Large intestine (tissue), 3 donors: ENCODE measurements around the gene CTSH. TPM values are rescaled to one million over a fixed set of nuclear protein-coding genes. Genes with fewer than 3 reads are reported as not detected.
A peak's percentile ranks its signal among the peaks of the same experiment; 100 is the strongest.

Source experiments
- DNase-seq, 2 donors: peaks; one replicate each; pipeline versions ENCODE4 v3.0.0 to v3.0.0-alpha.2; 2013
- H3K27ac ChIP-seq: one replicate; pipeline ENCODE4 v1.5.1; 2013; ENCODE audit warnings: low read length
- H3K27me3 ChIP-seq: 2 replicates; pipeline ENCODE4 v1.6.1; 2013; ENCODE audit warnings: low read length; ENCODE audit not compliant: control insufficient read depth, insufficient read depth
- H3K36me3 ChIP-seq: 2 replicates; pipeline ENCODE4 v1.6.1; 2013; ENCODE audit warnings: low read length; ENCODE audit not compliant: control insufficient read depth, insufficient read depth
- H3K4me1 ChIP-seq: one replicate; pipeline ENCODE4 v1.6.1; 2013; ENCODE audit warnings: low read length; ENCODE audit not compliant: control insufficient read depth, insufficient read depth
- H3K4me3 ChIP-seq: one replicate; pipeline ENCODE4 v1.5.1; 2013; ENCODE audit warnings: low read length
- H3K9me3 ChIP-seq: one replicate; pipeline ENCODE4 v1.6.1; 2013; ENCODE audit warnings: mild to moderate bottlenecking, low read depth, low read length, moderate library complexity; ENCODE audit not compliant: control insufficient read depth
- WGBS: methylation state at CpG from one replicate; pipeline ENCODE4 v1.1.5; 2013; ENCODE audit warnings: low lambda C conversion rate; ENCODE audit not compliant: insufficient coverage; 5-methylcytosine and 5-hydroxymethylcytosine counted together
- polyA plus RNA-seq: library from polyadenylated mRNA; unstranded; fragments of 120-200 nt; gene quantifications from one replicate; pipeline ENCODE4 v1.2.1, GENCODE V29; 2013

The CTSH gene
- polyA plus RNA-seq, 1 donor: 340 TPM

DNA sequence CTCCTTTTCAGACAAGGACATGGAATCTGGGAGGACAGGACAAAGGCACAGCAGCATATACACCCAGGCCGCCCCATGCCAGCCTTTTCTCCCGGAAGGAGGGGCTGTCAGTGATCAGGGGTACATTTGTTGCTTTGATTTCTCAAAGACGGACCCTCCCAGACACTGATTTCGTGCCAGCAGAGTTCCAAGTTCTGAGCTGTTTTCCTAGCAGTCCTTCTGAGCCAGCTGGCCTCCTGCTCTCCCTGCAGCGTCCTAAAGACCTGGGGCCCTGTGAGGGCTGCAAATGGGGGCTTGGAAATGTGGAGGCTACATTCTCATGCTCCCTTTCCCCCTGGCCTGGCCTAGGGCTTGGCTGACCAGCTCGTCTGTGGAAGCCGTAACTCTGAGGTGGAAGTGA lies 22.3 kb downstream of the CTSH start:
- DNase-seq: no peak
- Histone ChIP-seq H3K36me3 (peaks cover 78% of the 10 kb centered on the region), H3K9me3 (no peaks in the 10 kb centered on the region), H3K4me1 (no peaks in the 10 kb centered on the region), H3K27me3 (no peaks in the 10 kb centered on the region), H3K27ac (no peak overlapping the region), H3K4me3 (no peak overlapping the region)
- no CpG with 5 or more reads among the region's 7 CpGs for WGBS

DNA sequence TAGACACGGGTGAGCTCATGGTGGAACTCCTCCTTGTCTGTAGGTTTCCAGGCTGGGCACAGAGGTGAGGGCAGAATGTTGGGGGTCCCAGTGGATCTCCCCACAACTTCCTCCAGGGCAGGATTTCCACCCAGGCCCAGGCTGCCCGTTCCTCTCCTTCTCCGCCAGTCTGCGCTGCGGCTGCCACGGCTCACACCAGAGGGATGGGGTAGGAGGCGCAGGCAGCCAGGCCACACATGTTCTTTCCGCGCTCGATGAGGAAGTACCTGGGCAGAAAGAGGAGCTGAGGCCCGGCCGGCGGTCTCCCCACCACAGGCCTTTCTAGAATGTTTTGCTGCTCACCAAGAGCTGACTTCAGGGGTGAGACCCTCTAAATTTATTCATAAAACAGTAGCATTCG lies 22.9 kb downstream of the CTSH start:
- DNase-seq: no peak
- no peaks in the 10 kb centered on the region for H3K4me1 ChIP-seq
- no peak overlapping the region for H3K4me3 ChIP-seq
- H3K36me3 ChIP-seq: peaks cover 72% of the 10 kb centered on the region
- H3K27ac ChIP-seq: no peak overlapping the region
- H3K9me3 ChIP-seq: no peaks in the 10 kb centered on the region
- WGBS: no CpG with 5 or more reads among the region's 14 CpGs
- no peaks in the 10 kb centered on the region for H3K27me3 ChIP-seq

DNA sequence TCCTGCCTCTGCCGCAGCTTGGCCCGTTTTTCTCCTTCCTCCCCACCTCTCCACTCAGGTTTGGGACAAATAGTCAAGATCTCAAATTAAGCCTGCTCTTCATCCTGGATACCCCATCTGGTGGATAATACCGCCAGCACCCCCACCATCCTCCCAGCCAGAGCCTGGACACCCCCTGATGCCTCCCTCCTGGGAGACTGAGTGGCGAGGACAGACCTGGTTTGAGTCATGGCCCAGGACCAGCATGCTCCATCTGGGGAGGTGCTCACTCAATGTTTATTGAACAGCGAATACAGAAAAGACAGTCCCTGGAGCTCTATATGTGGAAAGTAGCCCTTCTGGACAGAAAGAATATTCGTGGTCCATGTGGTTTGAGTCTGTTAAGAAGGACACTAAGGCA lies 23.3 kb downstream of the CTSH start:
- no CpG with 5 or more reads among the region's 6 CpGs for WGBS
- H3K27ac ChIP-seq: no peak overlapping the region
- H3K4me3 ChIP-seq: no peak overlapping the region
- peaks cover 68% of the 10 kb centered on the region for H3K36me3 ChIP-seq
- no peaks in the 10 kb centered on the region for H3K4me1 ChIP-seq
- no peaks in the 10 kb centered on the region for H3K27me3 ChIP-seq
- H3K9me3 ChIP-seq: no peaks in the 10 kb centered on the region
- DNase-seq: no peak

DNA sequence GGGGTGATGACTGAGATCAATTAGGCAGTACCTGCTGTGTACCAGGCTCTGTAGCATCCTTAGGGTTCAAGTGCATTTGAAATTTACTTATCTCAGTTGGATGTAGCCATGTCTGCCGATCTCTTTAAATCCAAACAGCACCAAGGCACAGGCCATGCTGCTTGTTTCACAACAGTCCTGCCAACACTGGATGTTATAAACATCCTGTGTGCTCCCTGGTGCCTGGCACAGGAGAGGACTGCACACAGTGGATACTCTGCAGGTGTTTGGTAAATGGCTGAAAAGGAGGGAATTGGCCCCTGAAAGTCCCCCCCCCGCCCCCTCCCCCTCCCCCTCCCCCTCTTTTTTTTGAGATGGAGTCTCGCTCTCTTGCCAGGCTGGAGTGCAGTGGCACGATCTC lies 27.0 kb downstream of the CTSH start:
- WGBS: no CpG with 5 or more reads among the region's 4 CpGs
- Histone ChIP-seq H3K27ac (no peak overlapping the region), H3K9me3 (no peaks in the 10 kb centered on the region), H3K36me3 (peaks cover 59% of the 10 kb centered on the region), H3K27me3 (no peaks in the 10 kb centered on the region), H3K4me3 (no peak overlapping the region), H3K4me1 (no peaks in the 10 kb centered on the region)
- DNase-seq: no peak

DNA sequence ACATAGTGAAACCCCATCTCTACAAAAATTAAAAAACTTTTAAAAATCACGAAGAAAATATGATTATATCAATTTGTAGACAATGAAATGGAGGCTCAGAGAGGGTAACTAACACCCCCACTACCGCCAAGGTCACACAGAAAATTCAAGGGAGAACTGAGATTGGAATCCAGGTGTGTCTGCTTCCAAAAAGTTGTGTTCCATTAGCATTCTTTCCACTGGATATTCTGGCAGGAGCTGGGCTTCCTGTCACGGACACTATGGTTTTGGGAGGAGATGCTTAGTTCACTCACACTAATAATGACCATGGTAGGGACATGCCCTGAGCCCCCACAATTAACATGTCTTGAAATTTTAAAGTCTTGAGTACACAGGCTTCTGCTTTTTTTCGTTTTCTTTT lies 28.8 kb downstream of the CTSH start:
- Histone ChIP-seq H3K4me1 (no peaks in the 10 kb centered on the region), H3K4me3 (no peak overlapping the region), H3K27me3 (no peaks in the 10 kb centered on the region), H3K9me3 (no peaks in the 10 kb centered on the region), H3K36me3 (peaks cover 52% of the 10 kb centered on the region), H3K27ac (no peak overlapping the region)
- WGBS: 92% methylated on average over 2 of the region's 4 CpGs
- DNase-seq: no peak

DNA sequence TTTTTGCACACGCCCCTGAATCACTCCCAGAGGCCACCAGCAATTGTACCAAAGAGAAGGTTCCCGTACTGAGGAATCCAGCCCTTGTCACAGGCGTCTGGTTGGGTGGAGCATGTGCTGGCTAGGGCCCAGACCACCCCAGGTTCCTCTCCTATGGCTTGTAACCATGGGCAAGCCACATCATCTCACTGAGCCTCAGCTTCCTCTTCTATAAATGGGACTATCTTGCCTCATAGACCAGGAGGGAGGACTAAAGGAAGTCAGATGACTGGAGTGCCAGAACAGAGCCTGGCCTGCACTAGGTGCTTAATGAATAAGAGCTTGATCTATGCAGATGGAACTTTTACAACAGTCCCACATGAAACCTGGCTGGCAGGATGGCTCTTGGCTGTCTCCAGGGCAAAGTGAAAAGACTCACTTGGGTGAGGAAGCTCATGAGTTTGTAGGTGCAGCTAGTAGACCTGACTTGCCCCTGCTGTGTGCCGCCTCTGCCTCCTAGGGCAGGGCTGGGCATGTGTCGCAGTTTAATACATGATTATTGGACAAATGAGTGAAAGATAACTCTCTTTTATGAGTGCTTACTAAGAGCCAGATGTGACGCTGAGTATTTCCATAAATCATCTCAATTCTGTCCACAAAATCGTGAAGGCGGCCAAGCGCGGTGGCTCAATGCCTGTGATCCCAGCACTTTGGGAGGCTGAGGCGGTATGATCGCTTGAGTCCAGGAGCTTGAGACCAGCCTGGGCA lies 29.3 kb downstream of the CTSH start:
- Histone ChIP-seq H3K4me3 (no peak overlapping the region), H3K36me3 (peaks cover 57% of the 10 kb centered on the region), H3K4me1 (no peaks in the 10 kb centered on the region), H3K27ac (no peak overlapping the region), H3K27me3 (no peaks in the 10 kb centered on the region), H3K9me3 (no peaks in the 10 kb centered on the region)
- WGBS: 100% methylated on average over 1 of the region's 12 CpGs
- DNase-seq: no peak

DNA sequence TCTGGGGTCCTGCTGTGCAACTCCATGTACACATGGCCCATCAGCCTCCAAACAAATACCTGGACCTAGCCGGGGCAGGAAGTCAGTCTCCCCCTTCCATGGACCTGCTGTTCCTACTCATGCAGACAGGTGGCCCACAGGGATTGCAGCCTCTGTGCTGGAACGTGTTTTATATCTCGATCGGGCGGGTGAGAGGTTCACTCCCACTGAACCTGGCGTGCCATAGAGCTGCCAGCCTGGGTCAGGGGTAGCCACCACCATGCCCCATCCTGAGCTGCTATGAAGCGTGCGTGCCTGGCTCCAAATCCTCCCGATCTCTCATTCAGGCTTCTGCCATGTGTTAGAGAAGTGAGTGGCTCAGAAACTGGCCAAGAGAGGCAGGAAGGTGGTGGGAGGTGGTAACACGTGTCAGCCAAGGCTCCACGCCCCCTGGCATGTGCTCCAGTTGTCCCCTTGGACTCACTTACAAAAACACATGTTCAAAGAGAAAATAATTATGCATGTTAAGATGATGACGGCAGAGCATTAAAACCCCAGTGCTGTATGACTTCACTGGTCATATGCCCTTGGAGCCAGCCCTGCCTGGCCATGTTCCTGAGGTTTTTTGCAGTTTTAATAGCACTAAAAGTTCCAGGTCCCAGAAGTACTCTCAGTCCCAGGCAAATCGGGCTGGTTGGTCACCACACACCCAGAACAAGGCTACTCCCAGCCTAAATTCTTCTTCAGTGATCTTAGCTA lies 30.6 kb downstream of the CTSH start:
- 33% methylated on average over 2 of the region's 13 CpGs for WGBS

DNA sequence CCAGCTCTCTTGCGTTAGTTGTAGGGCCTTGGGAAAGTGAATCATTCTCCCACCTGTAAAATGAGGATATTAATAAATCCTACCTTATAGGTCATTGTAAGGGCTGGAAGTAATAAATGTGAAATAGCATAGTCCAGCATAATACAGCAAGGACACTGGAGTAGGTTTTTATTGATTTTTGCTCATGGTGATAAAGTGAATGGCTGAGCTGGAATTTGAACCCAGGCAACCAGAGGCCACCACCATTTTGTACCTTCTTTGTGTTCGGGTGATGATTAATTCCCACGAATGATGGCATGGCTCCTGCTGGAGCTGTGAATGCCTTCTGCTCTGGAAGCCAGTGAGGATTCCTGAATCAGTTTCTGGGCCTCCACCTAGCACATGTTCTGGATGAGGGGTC lies 31.8 kb downstream of the CTSH start:
- H3K9me3 ChIP-seq: no peaks in the 10 kb centered on the region
- H3K4me3 ChIP-seq: no peak overlapping the region
- no peak overlapping the region for H3K27ac ChIP-seq
- WGBS: no CpG with 5 or more reads among the region's 3 CpGs
- H3K27me3 ChIP-seq: no peaks in the 10 kb centered on the region
- peaks cover 63% of the 10 kb centered on the region for H3K36me3 ChIP-seq
- H3K4me1 ChIP-seq: no peaks in the 10 kb centered on the region
- peak in 1 of 2 donors; percentile 35 for DNase-seq

More for the DNA sequence above, 30.6 kb downstream of the CTSH start:
- H3K9me3 ChIP-seq: no peaks in the 10 kb centered on the region
- H3K27ac ChIP-seq: no peak overlapping the region
- H3K27me3 ChIP-seq: no peaks in the 10 kb centered on the region
- H3K36me3 ChIP-seq: peaks cover 62% of the 10 kb centered on the region
- H3K4me3 ChIP-seq: no peak overlapping the region
- DNase-seq: no peak
- H3K4me1 ChIP-seq: no peaks in the 10 kb centered on the region

DNA sequence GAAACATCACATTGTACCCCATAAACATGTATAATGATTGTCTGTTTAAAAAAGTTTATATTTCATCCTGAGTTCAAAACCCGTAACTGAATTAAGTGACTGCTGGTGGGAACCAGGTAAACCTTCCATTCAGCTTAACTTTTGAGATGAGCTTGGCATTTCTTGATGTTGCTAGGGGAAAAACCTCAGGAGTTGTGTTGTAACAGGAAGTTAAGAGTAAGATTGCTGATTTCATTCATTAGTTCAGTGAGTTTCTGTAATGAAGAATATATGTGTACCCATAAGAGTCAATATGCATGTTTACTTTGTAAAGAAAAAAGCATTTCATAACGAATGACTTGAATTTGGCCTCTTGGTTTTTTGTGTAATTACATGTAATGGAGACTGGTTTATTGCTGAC lies 32.5 kb downstream of the CTSH start:
- Histone ChIP-seq H3K36me3 (peaks cover 61% of the 10 kb centered on the region), H3K27ac (no peak overlapping the region)

DNA sequence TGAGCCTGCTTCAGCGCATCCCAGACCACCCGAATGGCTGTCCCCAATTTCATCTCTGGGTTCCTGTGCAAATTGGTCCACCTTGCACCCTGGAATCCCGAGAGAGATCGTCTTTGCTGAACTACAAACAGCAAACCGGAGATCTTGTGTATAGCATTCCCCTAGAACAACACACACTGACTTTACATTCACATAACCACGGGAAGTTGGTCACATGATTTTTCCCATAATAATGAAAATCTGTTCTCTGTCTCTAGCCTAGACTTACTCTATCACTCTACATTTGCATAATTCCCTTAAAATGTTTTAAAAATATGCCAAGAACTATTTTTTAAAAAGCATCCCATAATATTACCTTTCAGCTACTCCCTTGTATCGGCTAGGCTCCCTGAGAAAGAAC lies 34.6 kb downstream of the CTSH start:
- no peaks in the 10 kb centered on the region for H3K27me3 ChIP-seq
- H3K9me3 ChIP-seq: no peaks in the 10 kb centered on the region
- H3K4me3 ChIP-seq: no peak overlapping the region
- peaks cover 75% of the 10 kb centered on the region for H3K36me3 ChIP-seq
- H3K27ac ChIP-seq: no peak overlapping the region
- no peaks in the 10 kb centered on the region for H3K4me1 ChIP-seq
- WGBS: no CpG with 5 or more reads among the region's 7 CpGs
- DNase-seq: no peak

More for the DNA sequence above, 32.5 kb downstream of the CTSH start:
- H3K9me3 ChIP-seq: no peaks in the 10 kb centered on the region
- H3K4me1 ChIP-seq: no peaks in the 10 kb centered on the region
- WGBS: 100% methylated on average over 1 of the region's 2 CpGs
- H3K27me3 ChIP-seq: no peaks in the 10 kb centered on the region
- DNase-seq: no peak
- no peak overlapping the region for H3K4me3 ChIP-seq
